Activated CD8-positive, alpha-beta memory T cell treated with anti-CD3 and anti-CD28 coated beads, Interleukin-2, amount 50 U/mL, for 4 hours (primary cell): ENCODE data around the gene MAN1A2.
"Not testable (repeated sequence)": the region's sequence is repeated elsewhere in the genome, so short reads cannot be mapped to it uniquely, and the experiment has no call there.

Experiments
- DNase-seq: peaks from one replicate; pipeline ENCODE4 v3.0.0-alpha.2; 2020

Gene MAN1A2

GRCh38 chr1:117511273-117511672 is 144.0 kb downstream of the MAN1A2 start:
- no peak for DNase-seq

- DNase-seq: no peak
Observed at GRCh38 chr1:117512728-117513321, 145.6 kb downstream of the MAN1A2 start.

GRCh38 chr1:117523111-117523510 is 155.9 kb downstream of the MAN1A2 start:
- DNase-seq: no peak

DNA sequence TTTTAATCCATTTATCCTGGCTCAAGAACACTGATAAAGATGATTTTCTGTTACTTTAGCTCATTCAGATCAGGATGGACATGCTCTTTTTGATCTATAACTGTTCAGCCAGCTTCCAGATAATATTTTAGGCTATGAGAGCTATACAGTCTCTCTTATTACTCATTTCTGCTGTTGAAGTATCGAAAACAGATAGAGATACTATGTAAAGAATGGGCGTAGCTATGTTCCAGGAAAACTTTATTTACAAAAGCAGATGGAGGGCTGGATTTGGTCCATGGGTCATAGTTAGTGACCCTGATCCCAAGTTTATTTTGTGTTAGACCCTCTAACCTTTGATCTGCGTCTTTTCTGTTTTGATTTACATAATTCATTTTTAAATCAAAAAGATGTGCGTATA is 159.8 kb downstream of the MAN1A2 start:
- DNase-seq: no peak

- no peak for DNase-seq
Observed at GRCh38 chr1:117527566-117528102, 160.4 kb downstream of the MAN1A2 start.

DNA sequence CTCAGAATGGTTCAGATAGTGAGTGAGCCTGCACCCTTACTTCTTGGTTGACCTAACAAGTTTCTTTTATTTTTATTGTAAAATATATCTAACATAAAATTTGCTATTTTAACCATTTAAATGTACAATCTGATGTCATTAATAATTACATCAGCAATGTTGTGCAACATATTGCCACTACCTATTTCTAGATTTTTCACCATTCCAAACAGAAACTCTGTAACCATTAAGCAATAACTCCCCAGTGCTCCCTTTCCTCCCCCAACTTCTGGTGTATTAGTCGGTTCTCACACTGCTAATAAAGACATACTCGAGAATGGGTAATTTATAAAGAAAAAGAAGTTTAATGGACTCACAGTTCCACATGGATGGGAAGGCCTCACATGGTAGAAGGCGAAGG is 162.4 kb downstream of the MAN1A2 start:
- no peak for DNase-seq

- no peak for DNase-seq
Observed at GRCh38 chr1:117531222-117531621, 164.0 kb downstream of the MAN1A2 start.

DNA sequence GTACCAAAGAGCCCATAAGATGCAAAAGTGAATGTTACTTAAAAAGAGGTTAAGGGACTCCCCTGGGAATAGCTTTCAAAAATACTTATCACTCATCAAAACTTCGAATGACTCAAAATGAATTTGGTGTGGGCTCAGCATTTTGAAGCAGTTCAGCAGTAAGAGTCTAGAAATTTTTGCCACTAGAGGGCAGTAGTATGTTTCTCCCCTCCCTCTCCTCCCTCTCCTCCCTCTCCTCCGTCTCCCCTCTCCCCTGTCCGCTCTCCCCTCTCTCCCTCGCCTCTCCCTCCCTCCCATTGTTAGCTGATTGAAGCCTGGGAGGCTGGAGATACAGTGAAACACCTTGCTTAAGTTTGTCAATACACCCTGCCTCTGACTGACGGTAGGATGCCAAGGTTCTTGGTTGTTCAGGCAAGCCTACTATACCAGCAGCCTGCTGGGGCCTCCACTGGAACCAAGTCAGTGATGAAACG is 167.8 kb downstream of the MAN1A2 start:
- DNase-seq: no peak

DNA sequence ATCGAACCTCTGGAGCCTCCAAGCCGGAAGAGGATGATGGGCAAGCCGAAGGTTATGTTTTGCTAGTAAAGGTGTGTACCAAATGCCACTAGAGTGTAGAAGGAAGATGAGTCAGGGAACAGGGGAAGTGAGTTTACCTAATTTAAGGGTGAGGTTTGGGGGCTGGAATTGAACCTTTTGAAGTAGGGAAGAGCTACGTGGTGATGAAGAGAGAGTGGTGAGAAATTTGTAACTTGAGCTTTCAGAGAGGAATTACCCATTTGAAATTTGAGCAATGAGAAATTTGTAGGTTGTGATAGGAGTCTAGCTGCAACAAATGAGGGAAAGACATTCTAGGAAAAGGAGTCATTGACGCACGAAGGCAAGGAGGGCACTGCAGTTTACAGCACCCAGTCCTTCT is 168.6 kb downstream of the MAN1A2 start:
- no peak for DNase-seq

- DNase-seq: no peak
Observed at GRCh38 chr1:117537291-117537920, 170.2 kb downstream of the MAN1A2 start.

DNA sequence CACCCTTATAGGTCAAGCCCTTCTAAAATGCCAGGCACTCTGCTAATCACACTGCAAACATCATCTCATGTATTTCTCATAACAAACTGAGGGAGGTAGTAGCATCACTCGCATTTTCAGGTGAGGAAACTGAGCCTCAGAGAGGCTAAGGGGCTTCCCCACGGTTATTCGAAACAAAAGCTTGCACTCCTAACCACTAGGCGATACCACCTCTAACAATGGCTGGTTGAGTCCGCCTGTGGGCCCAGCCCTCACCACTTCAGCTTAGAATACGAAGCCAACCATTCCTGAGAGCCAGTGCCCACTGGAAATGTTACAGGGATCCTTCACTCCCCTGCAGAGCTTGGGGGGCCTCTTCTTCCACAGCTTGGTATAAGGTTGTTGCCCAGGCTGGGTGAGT is 173.3 kb downstream of the MAN1A2 start:
- DNase-seq: no peak

DNA sequence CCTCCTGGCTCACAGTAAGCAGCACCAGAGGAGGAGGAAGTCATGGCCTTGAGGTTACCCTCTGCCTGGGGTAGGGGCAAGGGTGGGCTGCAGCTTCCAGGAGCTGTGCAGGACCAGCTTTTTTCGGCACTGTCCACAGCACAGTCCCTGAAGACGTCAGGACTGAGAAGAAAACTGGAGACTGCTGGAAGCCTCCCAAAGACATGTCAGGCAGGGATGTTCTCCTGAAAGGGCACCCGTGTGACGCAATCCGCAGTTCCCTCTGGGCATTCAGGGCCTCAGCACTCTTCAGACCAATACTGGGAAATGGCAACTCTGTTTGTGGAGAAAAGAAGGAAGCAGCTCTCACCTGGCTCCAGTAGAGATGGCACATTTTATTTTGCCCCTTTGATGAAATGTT is 173.8 kb downstream of the MAN1A2 start:
- no peak for DNase-seq

GRCh38 chr1:117541585-117541984 is 174.3 kb downstream of the MAN1A2 start:
- no peak for DNase-seq

- no peak for DNase-seq
Observed at GRCh38 chr1:117544509-117545109, 177.4 kb downstream of the MAN1A2 start.

DNA sequence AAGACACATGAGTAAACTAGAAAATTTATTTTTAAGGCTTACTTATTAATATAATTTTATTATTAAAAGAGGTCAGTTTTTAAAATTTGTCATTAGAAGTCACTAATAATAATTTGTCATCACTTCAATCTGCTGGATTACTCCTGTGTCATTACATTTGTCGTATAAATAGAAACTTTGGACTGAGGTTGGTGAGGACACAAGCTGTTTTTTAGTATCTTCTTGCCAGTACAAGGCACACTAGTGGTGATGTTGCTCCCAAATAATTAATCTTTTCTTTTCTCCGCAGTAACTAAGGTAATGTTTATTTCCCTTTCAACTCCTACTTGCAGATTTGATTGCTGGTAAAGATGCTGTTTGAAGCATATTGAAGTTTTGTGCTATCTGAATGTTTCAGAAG is 179.2 kb downstream of the MAN1A2 start:
- no peak for DNase-seq

DNA sequence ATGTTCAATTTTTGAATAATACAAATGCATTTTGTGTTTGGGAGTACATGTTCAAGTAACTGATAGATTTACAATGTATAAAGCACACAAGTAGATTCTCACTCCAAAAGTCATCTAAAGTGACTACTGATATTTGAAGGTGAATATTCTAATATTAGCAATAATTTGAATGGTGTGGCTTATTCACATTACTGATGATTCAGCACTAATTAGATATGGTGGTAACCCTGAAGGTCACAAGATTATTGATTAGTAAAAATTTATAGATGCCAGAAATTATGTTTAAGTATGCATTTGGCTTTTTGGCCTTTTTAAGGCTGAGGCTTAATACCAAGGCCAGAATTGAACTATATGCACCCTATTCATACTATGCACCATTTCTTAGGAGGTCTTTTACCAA is 186.2 kb downstream of the MAN1A2 start:
- DNase-seq: no peak

- DNase-seq: no peak
Observed at GRCh38 chr1:117555806-117556205, 188.6 kb downstream of the MAN1A2 start.

DNA sequence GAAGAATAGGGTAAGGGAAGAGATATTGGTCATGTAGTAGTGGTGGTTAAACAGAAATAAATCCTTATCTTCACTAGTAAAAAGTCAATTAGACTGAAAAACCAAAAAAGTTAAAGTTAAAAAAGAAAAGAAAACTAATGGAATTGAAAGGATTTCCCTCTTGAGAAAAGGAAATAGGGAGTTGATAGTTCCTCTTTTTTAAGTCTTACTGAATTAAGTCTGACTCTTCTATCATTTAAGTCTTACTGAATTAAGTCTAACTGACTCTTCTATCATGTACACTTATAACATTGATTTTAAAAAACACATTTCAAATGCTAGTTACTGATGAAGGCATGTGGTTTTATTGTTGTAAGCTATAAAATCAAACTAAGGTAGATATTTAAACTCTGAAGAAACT is 189.1 kb downstream of the MAN1A2 start:
- no peak for DNase-seq

DNA sequence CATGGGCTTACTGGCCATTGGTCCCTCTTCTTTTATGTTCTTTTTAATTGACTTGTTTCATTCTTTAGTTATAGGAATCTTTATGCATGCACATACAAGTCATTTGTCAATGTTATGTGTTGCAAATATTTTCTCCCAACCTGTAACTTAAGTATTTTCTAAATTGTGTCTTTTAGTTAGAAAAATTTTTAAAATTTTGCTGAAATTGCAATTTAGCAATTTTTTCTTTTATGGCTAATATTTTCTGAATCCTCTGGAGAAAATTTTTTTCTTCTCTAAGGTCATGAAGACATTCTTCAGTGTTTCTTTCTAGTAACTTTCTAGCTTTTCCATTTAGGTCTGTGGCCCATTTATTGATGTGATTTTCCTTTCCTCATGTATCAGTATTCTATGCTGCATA is 189.7 kb downstream of the MAN1A2 start:
- no peak for DNase-seq

DNA sequence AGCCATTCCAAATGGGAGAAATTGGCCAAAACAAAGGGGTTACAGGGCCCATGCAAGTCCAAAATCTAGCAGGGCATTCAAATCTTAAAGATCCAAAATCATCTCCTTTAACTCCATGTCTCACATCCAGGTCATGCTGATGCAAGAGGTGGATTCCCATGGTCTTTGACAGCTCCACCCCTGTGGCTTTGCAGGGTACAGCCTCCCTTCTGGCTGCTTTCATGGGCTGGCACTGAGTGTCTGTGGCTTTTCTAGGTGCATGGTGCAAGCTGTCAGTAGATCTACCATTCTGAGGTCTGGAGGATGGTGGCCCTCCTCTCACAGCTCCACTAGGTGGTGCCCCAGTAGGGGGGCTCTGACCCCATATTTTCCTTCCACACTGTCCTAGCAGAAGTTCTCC is 191.2 kb downstream of the MAN1A2 start:
- not testable (repeated sequence) for DNase-seq

- no peak for DNase-seq
Observed at GRCh38 chr1:117559139-117559538, 191.9 kb downstream of the MAN1A2 start.

- no peak for DNase-seq
Observed at GRCh38 chr1:117559985-117560384, 192.7 kb downstream of the MAN1A2 start.

- no peak for DNase-seq
Observed at GRCh38 chr1:117561071-117561470, 193.8 kb downstream of the MAN1A2 start.

GRCh38 chr1:117561551-117561950 is 194.3 kb downstream of the MAN1A2 start:
- DNase-seq: no peak
